22Rv1 (cell line): ENCODE data around the gene MED12L.
"Not testable (repeated sequence)": the region's sequence is repeated elsewhere in the genome, so short reads cannot be mapped to it uniquely, and the experiment has no call there.

Experiments
- H3K27ac ChIP-seq: fragments of 450-650 bp; 2 replicates; pipeline ENCODE4 v1.5.1; 2017
- CTCF ChIP-seq: fragments of 450-650 bp; IDR thresholded peaks from 2 replicates; pipeline ENCODE4 v1.5.1; 2017; ENCODE audit warnings: mild to moderate bottlenecking
- ZFX ChIP-seq: fragments of 450-650 bp; IDR thresholded peaks from 2 replicates; pipeline ENCODE4 v1.6.1; 2017; ENCODE audit warnings: antibody characterized with exemption, borderline replicate concordance

The MED12L gene

GRCh38 chr3:151168269-151169094, 83.0 kb downstream of the MED12L start:
- H3K27ac ChIP-seq, result no peak overlapping the region
- TF ChIP-seq CTCF, result peak; percentile 93
- no peak for TF ChIP-seq ZFX

GRCh38 chr3:151169262-151169947, 83.9 kb downstream of the MED12L start:
- no peak overlapping the region for H3K27ac ChIP-seq
- TF ChIP-seq ZFX, result no peak
- TF ChIP-seq CTCF, result no peak

- H3K27ac ChIP-seq, result not testable (repeated sequence)
Measured at GRCh38 chr3:151169948-151170679, 84.7 kb downstream of the MED12L start.

GRCh38 chr3:151171145-151171757, 85.8 kb downstream of the MED12L start:
- H3K27ac ChIP-seq, result no peak overlapping the region
- TF ChIP-seq ZFX (no peak), CTCF (no peak)

- TF ChIP-seq ZFX (no peak), CTCF (no peak)
- no peak overlapping the region for H3K27ac ChIP-seq
Measured at GRCh38 chr3:151174351-151174750, 88.9 kb downstream of the MED12L start.

GRCh38 chr3:151175952-151176351, 90.5 kb downstream of the MED12L start:
- TF ChIP-seq ZFX, result no peak
- no peak for TF ChIP-seq CTCF
- no peak overlapping the region for H3K27ac ChIP-seq

- TF ChIP-seq ZFX (no peak), CTCF (no peak)
- no peak overlapping the region for H3K27ac ChIP-seq
Measured at GRCh38 chr3:151178208-151178845, 92.9 kb downstream of the MED12L start.
